ENCODE measurements around the gene RASGRF2.
"Not testable (repeated sequence)": the region's sequence is repeated elsewhere in the genome, so short reads cannot be mapped to it uniquely, and the experiment has no call there.

Gene RASGRF2

GRCh38 chr5:81239613-81240012 is 279.4 kb downstream of the RASGRF2 start:
- no peak for DNase-seq (ENCODE audit: low spot score)

GRCh38 chr5:81241001-81241400 is 280.8 kb downstream of the RASGRF2 start:
- DNase-seq (ENCODE audit: low spot score), result no peak

GRCh38 chr5:81241961-81242648 is 281.9 kb downstream of the RASGRF2 start:
- no peak for DNase-seq (ENCODE audit: low spot score)

GRCh38 chr5:81242906-81243436 is 282.8 kb downstream of the RASGRF2 start:
- no peak for DNase-seq (ENCODE audit: low spot score)

DNA sequence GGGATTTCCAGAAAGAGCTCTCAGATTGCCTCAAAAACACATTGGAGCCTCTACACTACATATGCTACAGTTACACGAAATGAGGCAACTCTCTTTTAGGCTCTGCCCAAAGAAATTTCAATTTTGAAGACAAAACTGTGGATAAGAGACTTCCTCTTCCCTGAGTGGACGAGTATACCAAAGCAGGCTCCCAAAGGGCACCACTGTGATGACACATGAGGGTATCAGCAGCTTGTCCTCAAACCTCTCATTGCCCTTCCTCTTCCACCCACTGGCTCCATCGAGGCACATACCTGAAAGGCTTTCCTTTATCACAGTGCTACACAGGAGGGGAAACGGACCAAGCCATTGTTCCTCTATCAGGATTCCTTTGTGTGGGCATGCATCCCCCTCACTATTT is 284.3 kb downstream of the RASGRF2 start:
- no peak for DNase-seq (ENCODE audit: low spot score)

DNA sequence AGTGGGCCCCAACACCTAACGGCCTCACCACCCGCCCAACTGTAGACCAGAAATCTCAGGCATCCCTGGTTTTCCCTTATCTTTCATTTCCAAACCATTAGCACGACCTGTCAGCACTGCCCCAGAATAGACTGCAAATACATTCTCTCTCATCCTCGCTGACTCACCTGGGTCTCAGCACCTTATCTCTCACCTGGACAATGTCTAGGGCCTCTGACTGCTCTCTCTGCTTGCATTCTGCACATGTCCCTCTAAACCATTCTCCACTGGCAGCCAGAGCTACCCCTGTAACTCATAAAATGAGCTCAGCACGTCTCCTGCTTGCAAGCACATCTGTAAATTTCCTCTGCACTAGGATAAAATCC is 285.7 kb downstream of the RASGRF2 start:
- no peak for DNase-seq (ENCODE audit: low spot score)

DNA sequence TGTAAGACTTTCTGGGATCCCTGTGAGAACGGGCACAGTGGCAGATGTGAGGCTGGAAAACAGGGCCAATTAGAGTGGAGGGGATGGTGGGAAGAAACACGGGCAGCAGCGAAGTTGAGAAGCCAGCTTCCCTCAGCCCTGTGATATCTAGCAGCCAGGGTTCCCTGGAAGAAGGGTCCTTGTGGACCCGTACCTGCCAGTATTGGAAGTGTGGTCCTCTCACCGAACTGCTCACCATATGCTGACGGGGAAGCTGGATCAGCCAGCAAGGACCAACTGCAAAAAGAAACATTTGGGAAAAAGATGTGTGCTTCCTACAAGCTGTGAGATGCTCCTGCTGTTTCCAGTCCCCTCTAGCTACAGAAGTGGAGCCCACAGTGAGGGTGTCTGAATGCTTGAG is 286.5 kb downstream of the RASGRF2 start:
- no peak for DNase-seq (ENCODE audit: low spot score)

- no peak for DNase-seq (ENCODE audit: low spot score)
These were observed 287.3 kb downstream of the RASGRF2 start for GRCh38 chr5:81247441-81247972.

DNA sequence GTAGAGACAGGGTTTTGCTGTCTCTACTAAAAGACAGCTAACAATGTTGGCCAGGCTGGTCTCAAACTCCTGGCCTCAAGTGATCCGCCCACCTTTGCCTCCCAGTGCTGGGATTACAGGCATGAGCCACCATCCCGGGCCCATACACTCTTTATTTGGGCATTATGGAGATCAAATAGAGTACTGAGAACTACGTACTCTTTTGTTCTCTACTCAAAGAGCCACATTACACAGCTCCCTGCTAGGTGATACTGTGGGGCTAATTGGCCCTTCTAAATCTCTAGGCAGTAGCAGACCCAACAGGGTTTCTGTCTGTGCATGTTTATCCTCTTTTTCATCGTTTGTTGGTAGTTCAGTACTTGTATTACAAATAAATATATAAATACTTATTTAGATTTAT is 289.1 kb downstream of the RASGRF2 start:
- DNase-seq (ENCODE audit: low spot score), result no peak

GRCh38 chr5:81250004-81250403 is 289.8 kb downstream of the RASGRF2 start:
- DNase-seq (ENCODE audit: low spot score), result no peak

GRCh38 chr5:81251922-81252321 is 291.8 kb downstream of the RASGRF2 start:
- no peak for DNase-seq (ENCODE audit: low spot score)

- no peak for DNase-seq (ENCODE audit: low spot score)
These were observed 292.7 kb downstream of the RASGRF2 start for GRCh38 chr5:81252904-81253303.

- no peak for DNase-seq (ENCODE audit: low spot score)
These were observed 293.7 kb downstream of the RASGRF2 start for GRCh38 chr5:81253875-81254274.

GRCh38 chr5:81254886-81255559 is 294.9 kb downstream of the RASGRF2 start:
- DNase-seq (ENCODE audit: low spot score), result no peak

DNA sequence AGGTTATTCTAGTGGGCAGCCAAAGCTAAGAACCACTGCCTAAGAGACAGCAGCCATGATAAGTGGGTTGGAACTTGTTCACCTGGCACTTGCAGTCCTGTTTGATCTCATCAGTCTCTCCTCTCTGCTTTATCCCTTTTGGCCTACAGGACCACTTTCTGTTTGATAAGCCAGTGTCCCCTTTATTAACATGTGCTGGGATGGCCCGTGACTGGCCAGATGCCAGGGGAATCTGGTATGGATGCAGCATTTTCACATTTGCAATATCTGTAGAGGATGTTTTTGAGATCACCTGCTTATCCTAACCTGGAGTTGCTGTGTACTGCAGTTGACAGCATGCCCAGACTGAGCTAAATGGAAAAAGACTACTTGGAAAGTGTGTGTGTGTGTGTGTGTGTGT is 296.6 kb downstream of the RASGRF2 start:
- no peak for DNase-seq (ENCODE audit: low spot score)

GRCh38 chr5:81262796-81263195 is 302.6 kb downstream of the RASGRF2 start:
- not testable (repeated sequence) for DNase-seq (ENCODE audit: low spot score)

DNA sequence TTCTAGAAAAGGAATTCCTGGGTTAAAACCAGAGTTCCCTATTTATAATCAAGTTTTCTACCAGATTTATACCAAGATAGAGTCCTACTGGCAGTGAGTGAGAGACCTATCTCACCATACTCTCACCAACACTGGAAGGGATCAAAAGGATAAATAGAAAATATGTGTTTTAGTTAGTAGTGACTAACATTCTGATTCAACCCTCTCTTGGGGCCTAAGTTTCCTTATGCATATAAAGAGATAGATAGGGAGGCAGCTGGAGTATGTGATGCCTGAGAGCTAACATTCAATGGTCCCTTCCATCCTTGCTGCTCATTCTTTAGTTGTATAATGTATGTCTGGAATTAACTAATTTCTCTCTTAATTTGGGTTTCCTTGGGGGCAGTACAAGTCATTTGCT is 304.9 kb downstream of the RASGRF2 start:
- DNase-seq (ENCODE audit: low spot score), result no peak

GRCh38 chr5:81268521-81269196 is 308.5 kb downstream of the RASGRF2 start:
- DNase-seq (ENCODE audit: low spot score), result no peak

DNA sequence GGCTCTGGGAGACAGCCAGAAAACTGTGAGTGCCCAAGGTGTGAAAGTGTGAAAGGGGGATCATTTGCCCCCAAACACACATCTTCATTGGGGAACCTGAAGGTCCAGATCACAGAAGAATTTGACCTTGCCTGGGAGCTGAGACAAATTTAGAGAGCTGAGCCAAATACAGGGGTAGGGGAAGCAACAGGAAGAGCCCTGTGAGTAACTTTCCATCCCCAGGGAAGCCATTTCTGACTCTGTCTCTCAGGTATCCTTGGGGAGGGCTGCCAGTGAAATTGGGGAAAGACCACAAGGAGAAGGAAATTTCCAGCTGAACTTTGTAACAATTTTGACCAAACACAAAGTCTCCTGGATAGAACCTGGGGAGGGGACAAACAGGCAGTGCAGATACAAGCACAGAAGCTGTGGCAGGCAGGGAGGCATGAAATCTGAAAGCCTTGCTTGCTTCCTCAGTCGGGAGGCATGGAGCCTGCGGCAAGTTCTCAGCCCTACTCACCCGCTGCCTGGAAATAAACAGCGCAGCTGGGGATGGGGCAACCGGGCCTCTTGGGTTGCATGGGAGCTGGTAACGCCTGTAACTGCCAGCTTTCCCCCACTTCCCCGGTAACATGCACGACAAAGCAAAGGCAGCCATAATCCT is 309.7 kb downstream of the RASGRF2 start:
- no peak for DNase-seq (ENCODE audit: low spot score)

DNA sequence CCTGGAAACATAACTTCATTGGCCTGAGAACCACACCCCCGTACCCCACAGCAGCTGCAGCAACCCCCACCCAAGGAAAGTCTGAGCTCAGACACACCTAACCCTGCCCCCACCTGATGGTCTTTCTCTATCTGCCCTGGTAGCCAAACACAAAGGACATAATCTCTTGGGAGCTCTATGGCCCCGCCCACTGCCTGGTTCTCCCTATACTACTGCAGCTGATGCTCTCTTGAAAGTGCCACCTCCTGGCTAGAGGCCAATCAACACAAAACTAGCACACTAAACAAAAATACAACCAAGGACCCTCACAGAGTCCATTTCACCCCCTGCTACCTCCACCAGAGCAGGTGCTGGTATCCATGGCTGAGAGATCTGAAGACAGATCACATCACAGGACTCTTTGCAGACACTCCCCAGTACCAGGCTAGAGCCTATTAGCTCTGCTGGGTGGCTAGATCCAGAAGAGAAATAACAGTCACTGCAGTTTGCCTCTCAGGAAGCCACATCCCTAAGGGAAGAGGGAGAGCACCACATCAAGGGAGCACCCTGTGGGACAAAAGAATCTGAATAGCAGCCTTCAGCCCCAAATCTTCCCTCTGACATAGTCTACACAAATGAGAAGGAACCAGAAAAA is 310.3 kb downstream of the RASGRF2 start:
- peak; percentile 47 for DNase-seq (ENCODE audit: low spot score)

Measured in SK-N-DZ (cell line).